Activated T-cell treated with anti-CD3 and anti-CD28 coated beads, Interleukin-2, amount 50 U/mL, for 24 hours (primary cell): Measurements from ENCODE around the gene CREB1.
"Not testable (repeated sequence)": the region's sequence is repeated elsewhere in the genome, so short reads cannot be mapped to it uniquely, and the experiment has no call there.

ENCODE experiments used
- DNase-seq: peaks from one replicate; pipeline ENCODE4 v3.0.0-alpha.2; 2020
- H3K27ac Mint-ChIP-seq: 2 replicates; pipeline ENCODE4 v1.8.0; 2020; ENCODE audit warnings: mild to moderate bottlenecking, mixed read lengths
- H3K27me3 Mint-ChIP-seq: 2 replicates; pipeline ENCODE4 v1.8.0; 2020; ENCODE audit warnings: mixed read lengths
- H3K36me3 Mint-ChIP-seq: 2 replicates; pipeline ENCODE4 v1.8.0; 2020; ENCODE audit warnings: low read depth, mixed read lengths
- H3K4me1 Mint-ChIP-seq: 2 replicates; pipeline ENCODE4 v1.8.0; 2020; ENCODE audit warnings: low read depth, mixed read lengths
- H3K4me3 Mint-ChIP-seq: 2 replicates; pipeline ENCODE4 v1.8.0; 2020; ENCODE audit warnings: mild to moderate bottlenecking, moderate library complexity, mixed read lengths
- H3K9me3 Mint-ChIP-seq: 2 replicates; pipeline ENCODE4 v1.8.0; 2020; ENCODE audit warnings: mixed read lengths

The CREB1 gene

DNA sequence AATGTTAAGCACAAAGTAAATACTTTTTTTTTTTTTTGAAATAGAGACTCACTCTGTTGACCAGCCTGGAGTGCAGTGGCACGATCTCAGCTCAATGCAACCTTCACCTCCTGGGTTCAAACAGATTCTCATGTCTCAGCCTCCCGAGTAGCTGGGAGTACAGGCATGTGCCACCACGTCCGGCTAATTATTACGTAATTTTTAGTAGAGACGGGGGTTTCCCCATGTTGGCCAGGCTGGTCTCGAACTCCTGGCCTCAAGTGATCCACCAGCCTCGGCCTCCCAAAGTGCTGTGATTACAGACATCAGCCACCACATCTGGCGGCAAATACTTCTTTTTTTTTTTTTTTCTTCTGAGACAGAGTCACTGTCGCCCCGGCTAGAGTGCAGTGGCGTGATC lies 32.8 kb upstream of the CREB1 start:
- H3K27ac Mint-ChIP-seq, H3K9me3 Mint-ChIP-seq, H3K36me3 Mint-ChIP-seq, H3K27me3 Mint-ChIP-seq, H3K4me3 Mint-ChIP-seq, DNase-seq: not testable (repeated sequence)
- H3K4me1 Mint-ChIP-seq: peaks cover 15% of the 10 kb centered on the region

DNA sequence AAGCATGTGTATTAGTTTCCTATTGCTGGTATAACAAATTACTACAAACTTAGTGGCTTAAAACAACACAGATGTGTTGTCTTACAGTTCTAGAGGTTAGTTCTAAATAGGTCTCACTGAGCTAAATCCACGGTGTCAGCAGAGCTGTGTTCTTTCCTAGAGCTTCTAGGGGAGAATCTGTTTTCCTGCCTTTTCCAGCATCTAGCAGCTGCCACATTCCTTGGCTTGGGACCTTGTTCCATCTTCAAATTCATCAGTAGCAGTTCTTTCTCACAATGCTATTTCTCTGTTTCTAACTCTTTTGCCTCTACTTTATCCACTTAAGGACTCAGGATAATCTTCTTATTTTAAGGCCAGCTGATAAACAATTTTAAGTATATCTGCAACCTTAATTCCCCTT lies 32.2 kb upstream of the CREB1 start:
- Mint-ChIP-seq H3K27me3 (no peaks in the 10 kb centered on the region), H3K36me3 (no peaks in the 10 kb centered on the region), H3K4me1 (peaks cover 17% of the 10 kb centered on the region), H3K4me3 (no peak overlapping the region), H3K9me3 (no peaks in the 10 kb centered on the region), H3K27ac (no peak overlapping the region)
- DNase-seq: no peak

DNA sequence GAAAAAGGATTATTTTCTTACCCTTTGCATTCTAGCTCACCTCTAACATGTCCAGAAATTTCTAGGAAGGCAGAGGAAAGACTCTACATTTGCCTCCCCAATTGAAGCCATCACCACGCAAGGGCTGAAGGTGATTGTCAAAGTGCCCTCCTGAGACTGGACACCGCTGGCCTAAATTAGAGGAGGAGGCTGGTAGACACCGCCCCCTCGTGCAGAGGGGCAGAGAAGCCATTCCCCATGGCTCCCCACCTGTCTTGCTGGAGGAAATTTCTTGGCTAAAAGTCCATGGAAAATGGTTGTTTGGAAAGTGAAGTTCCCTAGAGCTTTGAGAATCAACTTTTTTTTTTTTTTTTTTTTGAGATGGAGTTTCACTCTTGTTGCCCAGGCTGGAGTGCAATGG lies 31.3 kb upstream of the CREB1 start:
- H3K27me3 Mint-ChIP-seq: no peaks in the 10 kb centered on the region
- no peaks in the 10 kb centered on the region for H3K9me3 Mint-ChIP-seq
- no peaks in the 10 kb centered on the region for H3K36me3 Mint-ChIP-seq
- DNase-seq: no peak
- H3K4me1 Mint-ChIP-seq: peaks cover 20% of the 10 kb centered on the region
- H3K4me3 Mint-ChIP-seq: no peak overlapping the region
- H3K27ac Mint-ChIP-seq: no peak overlapping the region

DNA sequence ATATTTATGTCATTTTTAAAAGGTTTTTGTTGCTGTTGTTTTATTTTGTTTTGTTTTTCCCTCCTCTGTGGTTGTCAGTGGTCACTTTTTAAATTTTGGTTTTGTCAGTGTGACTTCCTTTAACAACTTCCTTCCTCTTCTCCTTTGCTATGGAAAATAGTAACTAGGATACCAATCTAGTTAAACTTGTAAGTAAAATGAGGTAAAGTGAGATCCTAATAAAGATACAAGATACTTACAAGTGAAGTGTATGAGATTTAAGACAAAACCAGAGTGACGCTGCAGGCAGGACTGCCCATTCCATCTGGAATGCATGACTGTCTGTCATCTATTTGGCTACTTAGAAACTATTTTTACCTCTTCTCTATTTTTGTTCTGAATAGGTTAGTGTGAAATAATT lies 30.6 kb upstream of the CREB1 start:
- Mint-ChIP-seq H3K27ac (no peak overlapping the region), H3K4me1 (peaks cover 27% of the 10 kb centered on the region), H3K4me3 (no peak overlapping the region), H3K27me3 (no peaks in the 10 kb centered on the region), H3K36me3 (no peaks in the 10 kb centered on the region), H3K9me3 (no peaks in the 10 kb centered on the region)
- DNase-seq: no peak

DNA sequence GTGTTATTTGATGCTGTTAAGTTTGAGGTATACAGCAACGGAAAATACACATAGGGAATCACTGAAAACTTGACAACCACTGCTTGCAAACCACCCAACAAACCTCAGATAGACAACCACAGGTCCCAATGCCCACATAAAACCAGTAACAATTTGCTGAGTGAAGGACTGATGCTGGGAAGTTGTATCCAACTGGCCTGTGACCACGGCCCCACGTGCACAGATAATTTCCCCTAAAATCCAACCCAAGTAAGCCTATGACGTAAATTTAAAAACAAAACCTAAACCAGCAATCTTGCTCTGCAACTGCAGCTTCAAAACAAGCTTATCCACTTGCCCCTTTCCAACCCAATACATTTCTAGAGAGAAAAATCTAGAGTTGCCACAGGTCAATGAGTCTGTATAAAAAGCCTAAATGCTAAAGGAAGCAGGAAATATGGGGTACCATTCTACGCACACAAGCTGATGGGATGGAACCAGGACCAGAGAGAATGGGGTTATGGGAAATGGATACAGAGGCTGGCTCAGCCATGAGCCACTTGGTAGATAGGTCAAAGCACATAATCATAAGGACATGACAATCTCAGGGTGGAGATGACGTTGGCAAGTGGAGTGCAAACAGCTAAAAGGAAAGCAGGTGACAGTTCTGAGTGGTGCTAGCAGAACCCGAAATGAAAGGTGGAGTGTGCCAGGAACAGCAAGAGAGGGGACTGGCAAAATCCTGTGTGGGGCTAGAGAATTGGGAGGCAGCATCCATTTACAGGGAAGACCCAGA lies 27.8 kb upstream of the CREB1 start:
- no peak for DNase-seq
- no peaks in the 10 kb centered on the region for H3K36me3 Mint-ChIP-seq
- no peaks in the 10 kb centered on the region for H3K27me3 Mint-ChIP-seq
- H3K4me1 Mint-ChIP-seq: peaks cover 56% of the 10 kb centered on the region
- no peak overlapping the region for H3K4me3 Mint-ChIP-seq
- H3K9me3 Mint-ChIP-seq: no peaks in the 10 kb centered on the region
- H3K27ac Mint-ChIP-seq: no peak overlapping the region

DNA sequence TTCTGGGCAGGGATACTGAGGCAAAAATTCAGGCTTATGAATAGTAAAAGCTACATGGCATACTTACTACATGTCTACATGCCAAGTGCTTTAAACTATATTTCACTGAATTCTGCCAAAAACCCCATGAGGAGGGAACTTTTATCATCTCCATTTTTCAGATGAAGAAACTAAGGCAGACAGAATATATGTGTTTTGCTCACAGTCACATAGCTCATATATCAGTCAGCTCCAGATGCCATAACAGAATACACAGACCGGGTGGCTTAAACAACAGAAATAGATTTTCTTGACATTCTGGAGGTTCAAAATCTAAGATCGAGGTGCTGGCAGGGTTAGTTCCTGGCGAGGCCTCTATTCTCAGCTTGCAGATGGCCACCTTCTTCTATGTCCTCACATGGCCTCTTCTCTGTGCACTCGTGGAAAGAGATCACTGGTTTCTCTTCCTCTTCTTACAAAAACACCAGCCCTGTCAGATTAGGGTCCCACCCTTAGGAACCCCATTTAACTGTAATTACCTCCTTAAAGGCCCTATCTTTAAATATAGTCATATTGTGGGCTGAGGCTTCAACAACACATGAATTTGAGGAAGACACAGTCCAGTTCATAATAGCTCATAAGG lies 27.1 kb upstream of the CREB1 start:
- Mint-ChIP-seq H3K36me3 (no peaks in the 10 kb centered on the region), H3K27ac (no peak overlapping the region), H3K4me1 (peaks cover 58% of the 10 kb centered on the region), H3K27me3 (no peaks in the 10 kb centered on the region), H3K4me3 (no peak overlapping the region), H3K9me3 (no peaks in the 10 kb centered on the region)
- no peak for DNase-seq

DNA sequence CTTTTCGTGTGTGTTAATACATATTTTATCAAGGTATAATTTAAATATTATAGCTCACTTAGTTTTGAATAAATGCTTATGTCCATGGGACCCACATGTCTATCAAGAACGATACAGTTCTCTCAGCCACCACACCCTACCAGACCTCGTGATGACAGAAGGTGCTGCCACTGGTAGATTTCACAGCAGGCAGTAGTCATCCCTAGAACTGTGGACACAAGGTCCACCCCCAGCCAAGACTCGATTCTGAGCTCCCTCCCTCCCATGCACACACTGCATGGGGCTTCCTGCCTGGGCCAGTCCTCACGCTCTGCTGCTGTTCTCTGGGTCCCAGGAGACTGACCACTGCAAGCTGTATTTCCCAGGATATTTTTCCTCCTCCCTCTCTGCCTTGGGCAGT lies 26.5 kb upstream of the CREB1 start:
- Mint-ChIP-seq H3K9me3 (no peaks in the 10 kb centered on the region), H3K27me3 (no peaks in the 10 kb centered on the region), H3K27ac (no peak overlapping the region), H3K4me1 (peaks cover 61% of the 10 kb centered on the region), H3K4me3 (no peak overlapping the region), H3K36me3 (no peaks in the 10 kb centered on the region)
- DNase-seq: no peak

DNA sequence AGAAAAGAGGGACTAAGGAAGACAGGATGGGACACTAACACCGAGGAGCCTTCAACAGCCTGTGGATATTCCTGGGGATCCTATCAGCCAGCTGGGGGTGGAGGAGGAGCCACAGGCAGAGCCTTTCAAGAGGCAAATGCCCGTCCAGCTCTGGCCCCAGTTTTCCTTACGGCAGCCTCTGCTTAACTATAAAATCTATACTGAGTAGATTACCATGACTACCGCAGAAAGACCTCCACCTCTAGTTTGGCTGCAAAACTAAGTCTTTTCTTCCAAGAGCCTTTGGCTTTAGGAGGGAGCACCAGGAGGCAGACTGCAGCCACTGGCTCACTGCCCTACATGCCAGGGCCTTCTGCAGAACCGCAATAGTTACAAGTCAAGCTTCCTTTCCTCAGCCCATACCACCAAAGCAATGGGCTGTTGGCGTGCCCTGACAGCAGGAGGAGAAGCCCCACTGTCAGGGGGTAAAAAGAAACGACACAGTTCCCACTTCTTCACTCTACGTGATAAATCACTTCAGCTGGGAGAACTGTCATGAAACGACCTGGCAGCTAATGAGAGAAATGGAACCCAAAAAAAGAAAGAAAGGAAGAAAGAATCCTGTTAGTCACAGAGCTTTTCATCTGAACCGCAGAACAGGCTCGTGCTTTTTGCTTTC lies 25.1 kb upstream of the CREB1 start:
- Mint-ChIP-seq H3K4me1 (peaks cover 57% of the 10 kb centered on the region), H3K27me3 (no peaks in the 10 kb centered on the region), H3K36me3 (no peaks in the 10 kb centered on the region), H3K9me3 (no peaks in the 10 kb centered on the region), H3K27ac (peak overlapping the region; percentile 90), H3K4me3 (peak overlapping the region; percentile 44)
- DNase-seq: no peak

DNA sequence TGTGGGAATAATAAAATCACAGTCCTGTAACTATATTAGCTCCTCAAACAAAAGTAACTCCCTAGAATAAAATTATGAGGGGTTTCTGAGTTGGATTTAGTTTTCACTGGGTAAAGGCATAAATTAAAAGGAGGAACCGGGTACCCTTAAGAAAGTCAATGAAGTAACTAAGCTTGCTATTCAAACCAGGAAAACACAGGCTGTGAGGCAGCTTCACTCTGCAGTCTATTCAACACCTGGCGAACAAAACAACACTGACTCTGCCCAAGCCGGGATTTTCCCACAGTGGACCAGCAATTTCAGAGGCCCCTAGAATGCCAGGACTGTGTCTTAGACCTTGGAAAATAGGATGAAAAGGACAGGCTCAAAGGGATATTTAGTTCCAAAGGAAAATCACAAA lies 24.6 kb upstream of the CREB1 start:
- H3K27ac Mint-ChIP-seq: peak overlapping the region; percentile 90
- no peak for DNase-seq
- no peaks in the 10 kb centered on the region for H3K9me3 Mint-ChIP-seq
- H3K36me3 Mint-ChIP-seq: no peaks in the 10 kb centered on the region
- peaks cover 57% of the 10 kb centered on the region for H3K4me1 Mint-ChIP-seq
- H3K4me3 Mint-ChIP-seq: peak overlapping the region; percentile 44
- no peaks in the 10 kb centered on the region for H3K27me3 Mint-ChIP-seq

DNA sequence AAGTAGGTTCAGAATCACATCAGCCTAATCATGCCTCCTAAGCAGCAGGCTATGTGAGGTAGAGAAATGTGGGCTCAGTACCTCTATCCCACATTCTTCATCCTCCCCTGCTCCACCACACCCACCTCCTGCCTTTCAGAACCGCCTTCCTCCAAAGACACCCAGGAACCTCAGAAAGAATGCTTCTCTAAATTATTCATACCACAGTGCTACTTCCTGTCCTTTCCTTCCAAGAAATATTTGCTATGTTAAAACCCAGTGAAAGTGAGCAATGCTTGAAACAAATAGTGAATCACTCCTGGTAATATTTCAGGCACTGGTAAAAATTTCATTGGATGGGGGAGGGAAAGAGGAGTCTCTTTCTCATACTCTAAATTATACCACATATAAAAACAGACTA lies 24.0 kb upstream of the CREB1 start:
- H3K27ac Mint-ChIP-seq: peak overlapping the region; percentile 90
- no peaks in the 10 kb centered on the region for H3K36me3 Mint-ChIP-seq
- H3K4me1 Mint-ChIP-seq: peaks cover 58% of the 10 kb centered on the region
- peak overlapping the region; percentile 44 for H3K4me3 Mint-ChIP-seq
- peak; percentile 38 for DNase-seq
- H3K9me3 Mint-ChIP-seq: no peaks in the 10 kb centered on the region
- H3K27me3 Mint-ChIP-seq: no peaks in the 10 kb centered on the region

DNA sequence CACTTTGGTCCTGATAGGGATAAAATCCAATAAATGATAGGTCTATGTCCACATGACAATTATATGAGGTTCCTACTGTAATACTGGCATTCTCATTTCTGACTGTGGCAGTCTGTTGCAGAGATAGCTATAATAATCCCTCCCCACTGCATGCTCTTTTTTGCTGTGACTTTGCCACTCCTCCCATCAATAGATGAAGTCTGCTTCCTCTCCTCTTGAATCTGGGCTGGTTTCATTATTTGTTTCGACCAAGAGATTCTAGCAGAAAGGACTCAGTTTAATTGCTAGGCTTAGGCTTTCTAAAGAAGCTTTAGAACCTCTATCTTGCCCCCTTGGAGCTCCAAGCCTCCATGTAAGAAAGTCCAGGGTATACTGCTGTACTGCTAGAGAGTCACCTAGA lies 23.3 kb upstream of the CREB1 start:
- peak overlapping the region; percentile 38 for H3K4me3 Mint-ChIP-seq
- peaks cover 59% of the 10 kb centered on the region for H3K4me1 Mint-ChIP-seq
- no peaks in the 10 kb centered on the region for H3K9me3 Mint-ChIP-seq
- no peak for DNase-seq
- H3K27me3 Mint-ChIP-seq: no peaks in the 10 kb centered on the region
- peak overlapping the region; percentile 90 for H3K27ac Mint-ChIP-seq
- H3K36me3 Mint-ChIP-seq: no peaks in the 10 kb centered on the region

DNA sequence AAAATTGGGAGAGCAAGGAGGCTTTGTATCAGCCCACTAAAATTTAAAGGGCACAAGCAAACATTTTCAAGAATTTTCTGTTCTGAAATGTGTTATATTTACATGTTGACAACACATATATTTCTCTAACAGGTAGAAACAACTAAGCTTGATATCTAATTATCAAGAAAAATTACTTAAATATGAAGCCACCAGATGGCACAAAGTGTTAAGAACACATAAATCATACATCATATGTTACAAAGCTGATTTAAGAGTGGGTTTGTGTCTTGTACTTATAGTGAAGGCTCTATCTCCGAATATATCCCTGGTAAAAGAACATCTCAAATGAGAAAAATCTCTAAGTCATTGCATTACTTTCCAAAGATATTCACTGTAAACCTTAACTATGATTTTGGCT lies 19.6 kb upstream of the CREB1 start:
- Mint-ChIP-seq H3K27ac (no peak overlapping the region), H3K4me1 (peaks cover 58% of the 10 kb centered on the region), H3K4me3 (no peak overlapping the region)

DNA sequence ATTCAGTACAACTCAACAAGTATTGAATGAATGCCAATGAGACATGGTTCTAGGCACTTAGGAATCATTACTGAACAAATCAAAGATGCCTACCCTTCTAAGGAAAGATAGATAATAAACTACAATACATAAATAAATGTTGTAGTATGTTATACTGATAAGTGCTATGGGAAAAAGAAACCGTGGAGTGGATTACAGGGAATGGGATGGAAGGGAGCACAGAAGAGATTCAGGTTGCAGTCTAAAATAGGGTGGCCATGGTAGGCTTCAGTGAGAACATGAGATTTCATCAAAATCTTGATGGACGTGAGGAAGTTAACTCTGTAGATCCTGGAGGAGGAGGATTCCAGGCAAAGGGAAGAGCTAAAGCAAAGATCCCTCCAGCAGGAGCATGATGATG lies 17.9 kb upstream of the CREB1 start:
- Mint-ChIP-seq H3K4me3 (no peak overlapping the region), H3K36me3 (no peaks in the 10 kb centered on the region), H3K27me3 (no peaks in the 10 kb centered on the region), H3K9me3 (no peaks in the 10 kb centered on the region), H3K4me1 (peaks cover 52% of the 10 kb centered on the region), H3K27ac (no peak overlapping the region)
- DNase-seq: no peak

More for the DNA sequence above, 19.6 kb upstream of the CREB1 start:
- Mint-ChIP-seq H3K27me3 (no peaks in the 10 kb centered on the region), H3K9me3 (no peaks in the 10 kb centered on the region), H3K36me3 (no peaks in the 10 kb centered on the region)
- no peak for DNase-seq

DNA sequence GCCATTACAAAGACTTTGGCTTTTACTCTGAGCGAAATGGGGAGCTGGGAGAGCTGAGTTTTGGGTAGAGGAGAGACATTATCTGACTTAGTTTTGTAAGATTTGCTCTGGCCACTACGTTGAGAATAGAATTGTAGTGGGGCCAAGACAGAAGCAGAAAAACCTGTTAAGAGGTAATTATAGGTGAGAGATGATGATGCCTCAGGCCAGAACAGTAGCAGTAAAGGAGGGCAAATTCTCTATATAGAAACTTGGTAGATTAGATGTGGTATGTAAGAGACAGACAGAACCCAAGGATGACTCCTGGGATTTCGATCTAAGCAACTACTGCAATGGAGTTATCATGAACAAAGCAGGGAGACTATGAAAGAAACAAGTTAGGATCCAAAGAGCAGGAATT lies 17.4 kb upstream of the CREB1 start:
- no peaks in the 10 kb centered on the region for H3K9me3 Mint-ChIP-seq

More for the DNA sequence above, 17.4 kb upstream of the CREB1 start:
- no peaks in the 10 kb centered on the region for H3K27me3 Mint-ChIP-seq
- H3K27ac Mint-ChIP-seq: peak overlapping the region; percentile 10
- H3K36me3 Mint-ChIP-seq: no peaks in the 10 kb centered on the region
- no peak overlapping the region for H3K4me3 Mint-ChIP-seq
- peaks cover 49% of the 10 kb centered on the region for H3K4me1 Mint-ChIP-seq
- DNase-seq: no peak
